GM19397 (cell line): ENCODE data around the gene CLIC4.
"Not testable (repeated sequence)": the region's sequence is repeated elsewhere in the genome, so short reads cannot be mapped to it uniquely, and the experiment has no call there.

Experiments
- ATAC-seq: cut with Tn5 transposase; IDR thresholded peaks from one replicate; pipeline ENCODE4 v1.9.1; 2021; ENCODE audit warnings: mild to moderate bottlenecking, moderate library complexity; ENCODE audit not compliant: unreplicated experiment

Gene CLIC4

GRCh38 chr1:24717887-24718650 lies 27.2 kb upstream of the CLIC4 start:
- ATAC-seq = no peak

GRCh38 chr1:24720152-24720551 lies 25.1 kb upstream of the CLIC4 start:
- ATAC-seq = no peak

GRCh38 chr1:24721533-24721932 lies 23.7 kb upstream of the CLIC4 start:
- ATAC-seq = no peak

DNA sequence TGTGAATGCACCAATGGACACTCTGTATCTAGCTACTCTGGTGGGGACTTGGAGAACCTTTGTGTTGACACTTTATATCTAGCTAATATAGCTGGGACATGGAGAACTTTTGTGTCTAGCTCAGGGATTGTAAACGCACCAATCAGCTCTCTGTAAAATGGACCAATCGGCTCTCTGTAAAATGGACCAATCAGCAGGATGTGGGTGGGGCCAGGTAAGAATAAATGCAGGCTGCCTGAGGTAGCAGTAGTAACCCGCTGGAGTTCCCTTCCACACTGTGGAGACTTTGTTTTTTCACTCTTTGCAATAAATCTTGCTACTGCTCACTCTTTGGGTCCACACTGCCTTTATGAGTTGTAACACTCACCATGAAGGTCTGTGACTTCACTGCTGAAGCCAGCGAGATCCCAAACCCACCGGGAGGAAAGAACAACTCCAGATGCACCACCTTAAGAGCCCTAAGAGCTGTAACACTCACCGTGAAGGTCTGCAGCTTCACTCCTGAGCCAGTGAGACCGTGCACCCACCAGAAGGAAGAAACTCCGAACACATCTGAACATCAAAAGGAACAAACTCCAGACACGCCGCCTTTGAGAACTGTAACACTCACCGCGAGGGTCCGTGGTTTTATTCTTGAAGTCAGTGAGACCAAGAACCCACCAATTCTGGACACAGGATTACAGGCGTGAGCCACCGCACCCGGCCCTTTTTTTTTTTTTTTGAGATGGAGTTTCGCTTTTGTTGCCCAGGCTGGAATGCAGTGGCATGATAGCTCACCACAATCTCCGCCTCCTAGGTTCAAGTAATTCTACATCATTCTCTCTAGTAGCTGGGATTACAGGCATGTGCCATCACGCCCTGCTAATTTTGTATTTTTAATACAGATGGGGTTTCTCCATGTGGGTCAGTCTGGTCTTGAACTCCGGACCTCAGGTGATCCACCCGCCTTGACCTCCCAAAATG lies 22.9 kb upstream of the CLIC4 start:
- ATAC-seq = not testable (repeated sequence)

GRCh38 chr1:24724345-24725208 lies 20.7 kb upstream of the CLIC4 start:
- ATAC-seq = no peak

DNA sequence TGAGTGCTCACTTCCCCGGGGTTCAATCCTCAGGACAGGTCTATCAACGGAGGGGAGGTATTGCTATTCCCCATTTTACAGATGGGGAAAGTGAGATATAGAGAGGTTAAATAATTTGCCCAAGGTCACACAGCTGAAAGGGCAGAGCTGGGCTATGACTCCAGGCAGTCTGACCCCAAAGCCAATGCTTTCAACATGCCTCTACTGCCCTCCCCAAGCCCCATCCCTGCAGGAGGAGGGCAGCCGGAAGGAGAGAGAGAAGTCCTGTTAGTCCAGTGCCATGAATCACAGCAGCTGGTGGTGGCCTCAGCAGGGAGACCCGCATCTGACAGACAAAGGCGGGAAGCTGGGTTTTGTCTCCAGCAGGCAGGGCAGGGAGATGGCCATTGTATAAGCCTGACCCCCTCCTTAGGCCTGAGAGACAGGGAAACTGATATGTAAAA lies 20.0 kb upstream of the CLIC4 start:
- no peak for ATAC-seq

- no peak for ATAC-seq
These were observed 18.5 kb upstream of the CLIC4 start for GRCh38 chr1:24726741-24727140.

- ATAC-seq = no peak
These were observed 17.6 kb upstream of the CLIC4 start for GRCh38 chr1:24727501-24728216.

GRCh38 chr1:24728982-24729381 lies 16.3 kb upstream of the CLIC4 start:
- ATAC-seq = no peak

GRCh38 chr1:24732186-24732885 lies 12.9 kb upstream of the CLIC4 start:
- ATAC-seq = no peak

- not testable (repeated sequence) for ATAC-seq
These were observed 11.9 kb upstream of the CLIC4 start for GRCh38 chr1:24733342-24733741.

DNA sequence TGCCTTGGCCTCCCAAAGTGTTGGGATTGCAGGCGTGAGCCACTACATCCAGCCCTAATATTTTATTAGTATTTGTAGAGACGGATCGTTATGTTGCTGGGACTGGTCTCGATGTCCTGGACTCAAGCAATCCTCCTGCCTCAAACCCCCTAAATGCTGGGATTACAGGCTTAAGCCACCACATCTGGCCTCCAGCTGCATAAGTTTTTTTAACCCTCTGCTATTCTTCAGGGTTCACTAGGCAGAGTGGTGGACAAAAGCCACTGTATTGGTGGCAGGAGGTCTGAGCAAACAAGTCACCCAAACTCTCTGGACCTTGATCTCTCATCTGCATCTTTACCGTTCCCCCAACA lies 10.1 kb upstream of the CLIC4 start:
- no peak for ATAC-seq

GRCh38 chr1:24735509-24736375 lies 9.5 kb upstream of the CLIC4 start:
- ATAC-seq = no peak

- no peak for ATAC-seq
These were observed 7.7 kb upstream of the CLIC4 start for GRCh38 chr1:24737368-24738117.

GRCh38 chr1:24739241-24739640 lies 6.0 kb upstream of the CLIC4 start:
- no peak for ATAC-seq

- no peak for ATAC-seq
These were observed 2.9 kb upstream of the CLIC4 start for GRCh38 chr1:24742090-24742938.
